Stimulated activated CD4-positive, alpha-beta T cell treated with anti-CD3 and anti-CD28 coated beads, Interleukin-12 subunit alpha, Interleukin-12 subunit beta, amount 100 ng/mL, for 24 hours (primary cell): ENCODE data around the gene ZNF548.
A peak's percentile ranks its signal among the peaks of the same experiment; 100 is the strongest.
"Not testable (repeated sequence)": the region's sequence is repeated elsewhere in the genome, so short reads cannot be mapped to it uniquely, and the experiment has no call there.

Experiments used
- DNase-seq, 2 experiments: peaks; one replicate each; pipeline ENCODE4 v3.0.0-alpha.2; 2020; ENCODE audit warnings: low read depth in 2 of 2

The ZNF548 gene

GRCh38 chr19:57389730-57390598, at the start of gene ZNF548:
Gene ZNF548, plus strand, starts transcription at chr19:57389854. Its CDS starts 246 bp downstream, at chr19:57390100.
- DNase-seq = peak; percentile 87 to 91

DNA sequence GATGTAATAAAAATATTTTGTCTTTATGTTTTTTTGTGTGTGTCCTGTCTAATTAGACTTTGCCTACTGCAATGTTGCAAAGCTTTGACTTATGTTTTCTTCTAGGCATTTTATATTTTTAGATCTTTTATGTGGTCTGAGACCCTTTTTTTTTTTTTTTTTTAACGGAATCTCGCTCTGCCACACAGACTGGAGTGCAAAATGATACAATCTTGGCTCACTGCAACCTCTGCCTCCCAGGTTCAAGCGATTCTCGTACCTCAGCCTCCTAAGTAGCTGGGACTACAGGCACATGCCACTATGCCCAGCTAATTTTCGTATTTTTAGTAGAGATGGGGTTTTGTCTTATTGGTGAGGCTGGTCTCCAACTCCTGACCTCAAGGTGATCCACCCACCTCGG, 47.1 kb upstream of the ZNF548 start:
- no peak for DNase-seq

DNA sequence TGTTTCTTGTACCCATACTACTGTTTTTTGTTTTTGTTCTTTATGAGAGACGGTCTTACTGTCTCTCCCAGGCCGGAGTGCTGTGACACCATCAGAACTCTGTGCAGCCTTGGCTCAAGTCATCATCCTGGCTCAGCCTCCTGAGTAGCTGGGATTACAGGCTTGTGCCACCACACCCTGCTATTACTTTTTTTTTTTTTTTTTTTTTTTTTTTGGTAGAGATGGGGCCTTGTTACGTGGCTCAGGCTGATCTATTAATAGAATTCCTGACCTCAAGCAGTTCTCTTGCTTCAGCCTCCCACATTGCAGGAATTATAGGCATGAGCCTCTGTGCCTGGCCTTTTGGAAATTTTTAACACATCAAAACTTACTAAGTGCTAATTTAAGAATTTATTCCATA, 41.5 kb upstream of the ZNF548 start:
- DNase-seq = no peak

DNA sequence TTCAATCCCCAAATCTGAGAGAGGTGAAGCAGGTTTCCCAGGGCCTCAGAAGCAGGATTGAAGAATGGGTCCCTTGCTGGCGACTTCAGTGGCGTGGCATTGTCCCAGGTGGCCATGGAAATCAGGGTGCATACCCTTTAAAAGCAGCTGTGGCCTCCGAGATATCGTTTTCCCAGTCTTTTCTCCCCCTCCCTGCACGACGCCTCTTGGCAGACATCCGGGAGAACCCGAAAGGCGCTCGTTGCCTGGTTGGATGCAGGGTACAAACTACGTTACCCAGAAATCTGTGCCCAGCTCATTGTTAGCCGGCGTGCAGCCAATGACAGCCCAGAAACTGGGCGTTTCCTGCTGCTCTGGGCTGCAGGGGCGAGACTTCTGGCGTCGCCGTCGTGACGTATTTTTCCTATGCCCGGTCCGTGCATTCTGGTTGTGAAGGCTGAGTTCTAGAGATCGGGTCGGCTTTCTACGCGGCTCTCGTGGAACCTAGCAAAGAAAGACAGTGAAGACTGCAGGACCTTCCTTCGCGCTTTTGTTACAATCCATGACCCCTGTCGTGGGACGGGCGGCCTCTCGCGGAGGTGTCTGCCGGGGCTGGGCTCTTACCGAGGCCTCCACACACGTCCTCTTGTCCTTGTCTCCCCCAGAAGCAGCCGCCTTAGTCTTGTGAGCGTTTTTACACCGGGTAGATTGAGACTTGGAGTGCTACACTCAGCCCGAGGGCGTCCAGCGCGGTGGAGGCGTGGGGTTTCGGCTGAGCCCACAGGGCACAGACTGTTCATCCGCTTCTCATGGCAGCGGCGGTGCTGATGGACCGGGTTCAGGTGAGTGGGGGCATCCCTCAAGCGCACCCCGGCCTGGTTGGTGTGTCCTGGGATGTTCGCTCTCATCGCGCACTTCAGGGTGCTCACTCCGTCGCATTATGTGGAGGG, 38.5 kb upstream of the ZNF548 start, which contains the start of gene ZNF304:
TSS of gene ZNF304 (plus strand) at position 395 of the 929 bp plus-strand sequence. CDS start at position 789, 394 bp downstream.
- peak; percentile 67 to 69 for DNase-seq

DNA sequence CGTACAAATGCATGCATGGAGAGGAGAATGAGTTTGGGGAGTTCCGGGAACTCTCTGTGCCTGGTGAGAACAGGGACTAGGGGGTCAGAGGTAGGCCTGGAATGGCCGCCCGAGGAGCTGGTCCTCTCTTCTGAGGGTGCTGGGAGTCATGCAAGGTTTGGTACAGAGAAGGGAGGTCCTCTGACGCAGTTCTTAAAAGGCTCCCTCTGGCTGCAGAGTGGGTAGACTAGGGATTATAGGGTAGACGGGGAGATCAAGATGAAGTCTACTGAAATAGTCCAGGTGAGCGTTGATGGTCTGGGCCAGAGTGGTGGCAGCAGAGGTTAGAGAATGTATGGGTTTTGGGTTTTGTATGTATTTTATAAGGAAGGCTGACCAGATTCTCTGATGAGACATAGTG, 37.8 kb upstream of the ZNF548 start:
- DNase-seq = no peak

- no peak for DNase-seq
These were observed 33.7 kb upstream of the ZNF548 start for GRCh38 chr19:57355916-57356315.

DNA sequence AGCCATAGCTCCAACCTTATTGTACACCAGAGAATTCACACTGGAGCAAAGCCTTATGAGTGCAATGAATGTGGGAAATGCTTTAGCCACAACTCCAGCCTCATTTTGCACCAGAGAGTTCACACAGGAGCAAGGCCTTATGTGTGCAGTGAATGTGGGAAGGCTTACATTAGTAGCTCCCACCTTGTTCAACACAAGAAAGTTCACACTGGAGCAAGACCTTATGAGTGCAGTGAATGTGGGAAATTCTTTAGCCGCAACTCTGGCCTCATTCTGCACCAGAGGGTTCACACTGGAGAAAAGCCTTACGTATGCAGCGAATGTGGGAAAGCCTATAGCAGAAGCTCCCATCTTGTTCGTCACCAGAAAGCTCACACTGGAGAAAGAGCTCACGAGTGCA, 32.2 kb upstream of the ZNF548 start:
- no peak for DNase-seq

DNA sequence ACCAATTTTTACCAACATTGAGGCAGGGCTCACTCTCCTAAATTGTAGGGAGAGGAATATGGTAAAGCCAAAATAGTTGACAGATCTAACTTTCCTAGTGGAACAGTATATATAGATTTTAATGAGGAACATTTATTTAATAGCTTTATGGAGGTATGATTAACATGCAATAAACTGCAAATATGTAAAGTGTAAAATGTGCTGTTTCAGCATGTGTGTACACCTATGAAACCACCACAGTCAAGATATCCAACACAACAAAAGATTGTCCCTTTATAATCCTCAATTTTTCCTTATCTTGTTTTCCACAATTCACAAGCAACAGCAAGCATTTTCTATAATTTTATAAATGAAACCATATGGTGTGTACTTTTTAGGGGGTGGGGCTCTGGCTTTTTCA, 30.4 kb upstream of the ZNF548 start:
- no peak for DNase-seq

- DNase-seq = no peak
These were observed 27.2 kb upstream of the ZNF548 start for GRCh38 chr19:57362419-57362818.

GRCh38 chr19:57362997-57363687, 26.5 kb upstream of the ZNF548 start, which contains the start of the genes TRAPPC2B and ZNF547:
Gene TRAPPC2B, plus strand, starts transcription at chr19:57363551. Its CDS starts 1,283 bp downstream, at chr19:57364834.
Gene ZNF547, plus strand, starts transcription at chr19:57363551. Its CDS starts 5,005 bp downstream, at chr19:57368556.
- DNase-seq = peak; percentile 94 to 97

DNA sequence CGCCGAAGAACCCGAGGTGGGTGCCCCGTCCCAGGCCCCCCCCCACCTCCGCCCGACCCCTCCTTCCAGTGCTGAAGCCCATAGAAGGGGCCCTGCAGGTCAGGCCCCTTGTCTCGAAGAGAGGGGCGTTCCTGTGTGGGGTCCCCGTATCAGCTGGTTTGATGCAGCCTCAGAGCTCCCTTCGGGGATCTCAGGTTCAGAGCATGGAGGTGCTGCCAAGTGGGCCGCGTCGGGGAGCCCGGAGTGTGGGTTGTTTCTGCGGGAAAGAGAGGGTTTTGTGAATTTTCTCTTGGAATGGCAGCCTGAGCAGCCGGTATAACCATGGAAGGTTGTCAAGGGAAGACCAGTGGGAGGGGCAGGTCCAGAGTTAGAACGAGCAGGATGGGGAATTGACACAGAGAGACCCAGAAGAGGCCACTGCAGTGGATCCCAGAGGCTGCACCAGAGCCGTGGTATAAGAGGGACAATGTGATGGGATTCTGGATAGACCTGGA, 25.9 kb upstream of the ZNF548 start:
- no peak for DNase-seq

DNA sequence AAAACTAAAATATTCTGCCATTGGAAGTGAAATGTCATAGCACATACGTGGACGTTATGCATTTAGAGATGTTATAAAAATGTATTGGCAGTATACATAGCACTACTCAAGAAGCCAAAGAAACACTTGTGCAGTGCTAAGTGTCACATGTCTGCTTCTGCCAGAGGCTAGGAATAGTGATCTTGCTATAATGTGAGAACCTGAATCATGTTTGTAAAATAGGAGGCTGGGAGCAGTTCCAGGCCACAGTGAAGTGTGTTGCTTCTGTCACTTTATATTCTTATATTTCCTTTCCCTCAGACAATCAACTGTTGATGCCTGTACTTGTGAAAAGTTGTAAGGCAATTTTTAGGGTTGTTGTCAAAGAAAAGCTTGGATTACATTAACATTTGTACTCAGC, 22.9 kb upstream of the ZNF548 start:
- no peak for DNase-seq

GRCh38 chr19:57374179-57374578, 15.5 kb upstream of the ZNF548 start:
- no peak for DNase-seq

- not testable (repeated sequence) for DNase-seq
These were observed 15.0 kb upstream of the ZNF548 start for GRCh38 chr19:57374647-57375046.

- DNase-seq = no peak
These were observed 13.5 kb upstream of the ZNF548 start for GRCh38 chr19:57376151-57376550.

DNA sequence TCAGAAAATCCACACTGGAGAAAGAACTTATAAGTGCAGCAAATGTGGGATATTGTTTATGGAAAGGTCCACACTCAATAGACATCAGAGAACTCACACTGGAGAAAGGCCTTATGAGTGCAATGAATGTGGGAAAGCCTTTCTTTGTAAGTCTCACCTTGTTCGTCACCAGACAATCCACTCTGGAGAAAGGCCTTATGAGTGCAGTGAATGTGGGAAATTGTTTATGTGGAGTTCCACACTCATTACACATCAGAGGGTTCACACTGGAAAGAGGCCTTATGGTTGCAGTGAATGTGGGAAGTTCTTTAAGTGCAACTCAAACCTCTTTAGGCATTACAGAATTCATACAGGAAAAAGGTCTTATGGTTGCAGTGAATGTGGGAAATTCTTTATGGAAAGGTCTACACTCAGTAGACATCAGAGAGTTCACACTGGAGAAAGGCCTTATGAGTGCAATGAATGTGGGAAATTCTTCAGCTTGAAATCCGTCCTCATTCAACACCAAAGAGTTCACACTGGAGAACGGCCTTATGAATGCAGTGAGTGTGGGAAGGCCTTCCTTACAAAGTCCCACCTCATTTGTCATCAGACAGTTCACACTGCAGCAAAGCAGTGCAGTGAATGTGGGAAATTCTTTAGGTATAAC, 12.0 kb upstream of the ZNF548 start:
- no peak for DNase-seq

DNA sequence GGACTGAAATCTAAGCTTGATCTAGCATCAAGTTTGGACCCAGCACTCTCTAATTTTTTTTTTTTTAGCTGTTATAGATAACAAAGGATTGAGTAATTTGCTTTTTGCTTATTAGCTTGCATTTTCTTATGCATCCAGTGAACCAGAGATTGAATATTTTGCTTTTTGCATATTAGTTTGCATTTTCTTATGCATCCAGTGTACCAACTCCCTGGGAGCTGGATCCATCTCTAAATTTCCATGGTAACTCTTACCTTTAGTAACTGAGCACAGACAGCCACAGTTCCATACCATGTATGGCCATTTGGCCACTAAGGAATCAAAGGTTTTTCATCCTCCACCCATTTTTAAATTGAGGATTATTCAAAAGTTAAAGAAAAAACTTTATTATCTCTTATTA, 8.7 kb upstream of the ZNF548 start:
- no peak for DNase-seq

DNA sequence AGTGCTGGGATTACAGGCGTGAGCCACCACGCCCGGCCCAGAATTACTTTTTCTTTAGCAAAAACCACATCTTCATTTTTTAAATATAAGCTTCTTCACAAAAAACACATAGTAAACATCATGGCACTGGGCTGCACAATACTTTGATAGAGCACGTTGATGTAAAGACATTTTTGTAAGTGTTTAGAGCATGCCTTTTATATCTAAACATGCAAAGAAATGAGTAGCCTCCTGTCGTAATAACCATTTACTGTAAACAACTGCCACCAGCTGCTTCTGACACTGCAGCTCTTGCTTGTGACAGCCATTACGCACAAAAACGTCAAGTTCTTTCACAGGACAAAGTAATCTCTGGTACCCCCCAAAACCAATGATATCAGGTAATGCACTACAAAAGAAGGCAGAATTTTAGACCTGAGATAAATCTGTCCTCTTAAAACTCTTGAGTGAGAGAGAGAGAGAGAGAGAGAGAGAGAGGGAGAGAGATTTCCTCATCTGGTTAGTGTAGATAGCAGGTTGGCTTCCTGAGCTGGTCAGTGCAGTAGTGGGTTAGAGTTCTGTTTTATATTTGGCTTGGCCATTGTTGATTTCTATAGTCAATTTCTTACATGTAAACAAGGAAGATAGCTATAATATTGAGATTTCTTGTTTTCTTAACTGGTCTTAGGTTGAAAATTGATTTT, 6.7 kb upstream of the ZNF548 start:
- no peak for DNase-seq

- no peak for DNase-seq
These were observed 392 bp upstream of the ZNF548 start for GRCh38 chr19:57389194-57389729.

DNA sequence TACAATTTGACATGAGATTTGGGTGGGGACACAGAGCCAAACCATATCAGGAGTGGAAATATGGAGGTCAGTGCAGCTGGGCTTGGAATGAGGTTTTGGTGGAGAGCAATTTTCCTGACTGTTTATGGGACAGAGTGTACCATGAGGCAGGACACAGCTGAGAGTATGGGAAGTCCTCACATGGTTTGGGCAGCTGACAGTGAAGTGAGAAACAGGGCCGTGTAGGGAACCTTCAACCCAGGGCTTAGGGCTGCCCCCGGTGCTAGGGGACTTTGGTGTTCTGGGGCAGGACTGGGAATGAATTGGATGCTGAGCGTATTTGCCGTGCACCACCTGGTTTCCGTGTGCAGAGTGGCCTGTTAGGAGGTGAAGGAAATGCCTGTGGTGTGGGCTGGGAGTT, 6.1 kb downstream of the ZNF548 start:
- DNase-seq = no peak
